Measurements from ENCODE around the gene MPHOSPH10. TPM values are rescaled to one million over a fixed set of nuclear protein-coding genes. Genes with fewer than 3 reads are reported as not detected.

MPHOSPH10 gene
- polyA plus RNA-seq, 3 donors: 44.2 to 52.3 (median 45.5) TPM

Other genes with a start within 250 kb of the MPHOSPH10 start
- 1 to 10 TPM in 2 of 3 donors, under 1 TPM in 1; 0.39 to 1.3 (median 1.2) TPM for gene VAX2, start 230.1 kb upstream of the MPHOSPH10 start, polyA plus RNA-seq (ENCODE audit: insufficient read length in 3 of 3)
- gene ATP6V1B1, start 194.7 kb upstream of the MPHOSPH10 start, polyA plus RNA-seq (ENCODE audit: insufficient read length in 3 of 3): 10 to 100 TPM; 52.2 to 78.1 (median 70.7) TPM
- 1 to 10 TPM in 1 of 3 donors, under 1 TPM in 2; 0.75 to 1.6 (median 0.90) TPM for gene ANKRD53, start 152.0 kb upstream of the MPHOSPH10 start, polyA plus RNA-seq (ENCODE audit: insufficient read length in 3 of 3)
- 10 to 100 TPM; 49.8 to 55.9 (median 52.1) TPM for gene TEX261, start 135.8 kb upstream of the MPHOSPH10 start, polyA plus RNA-seq (ENCODE audit: insufficient read length in 3 of 3)
- gene NAGK, start 62.0 kb upstream of the MPHOSPH10 start, polyA plus RNA-seq (ENCODE audit: insufficient read length in 3 of 3): 100 to 1,000 TPM in 1 of 3 donors, 10 to 100 TPM in 2; 75.4 to 113 (median 94.7) TPM
- 10 to 100 TPM; 22.5 to 26.1 (median 23.4) TPM for gene MCEE, start 405 bp upstream of the MPHOSPH10 start, polyA plus RNA-seq (ENCODE audit: insufficient read length in 3 of 3)
- 10 to 100 TPM; 18.8 to 22.5 (median 18.9) TPM for gene PAIP2B, start 96.5 kb downstream of the MPHOSPH10 start, polyA plus RNA-seq (ENCODE audit: insufficient read length in 3 of 3)
- gene ZNF638, start 201.1 kb downstream of the MPHOSPH10 start, polyA plus RNA-seq (ENCODE audit: insufficient read length in 3 of 3): 100 to 1,000 TPM; 188 to 231 (median 227) TPM

Measured in renal cortex interstitium (tissue), 3 donors.